Ishikawa (cell line): ENCODE results near the gene PXDN.

ENCODE experiments used
- CEBPB ChIP-seq: IDR thresholded peaks from 2 replicates; pipeline ENCODE4 v1.6.1; 2012
- CREB1 ChIP-seq: IDR thresholded peaks from 2 replicates; pipeline ENCODE4 v1.6.1; 2012; ENCODE audit warnings: low read depth
- EGR1 ChIP-seq: IDR thresholded peaks from 2 replicates; pipeline ENCODE4 v1.6.1; 2012
- EP300 ChIP-seq: IDR thresholded peaks from 2 replicates; pipeline ENCODE4 v1.6.1; 2012; ENCODE audit warnings: borderline replicate concordance
- FOXM1 ChIP-seq: IDR thresholded peaks from 2 replicates; pipeline ENCODE4 v1.6.1; 2012; ENCODE audit warnings: low read depth, borderline replicate concordance
- NFIC ChIP-seq: IDR thresholded peaks from 2 replicates; pipeline ENCODE4 v1.6.1; 2012
- RAD21 ChIP-seq: IDR thresholded peaks from 2 replicates; pipeline ENCODE4 v1.6.1; 2012; ENCODE audit warnings: low read depth
- TAF1 ChIP-seq: IDR thresholded peaks from 2 replicates; pipeline ENCODE4 v1.6.1; 2012; ENCODE audit warnings: low read depth, mild to moderate bottlenecking
- TCF12 ChIP-seq: IDR thresholded peaks from 2 replicates; pipeline ENCODE4 v1.6.1; 2012; ENCODE audit warnings: low read depth
- TEAD4 ChIP-seq: IDR thresholded peaks from 2 replicates; pipeline ENCODE4 v1.6.1; 2012
- YY1 ChIP-seq: IDR thresholded peaks from 2 replicates; pipeline ENCODE4 v1.6.1; 2012; ENCODE audit warnings: low read depth
- ZBTB7A ChIP-seq: IDR thresholded peaks from 2 replicates; pipeline ENCODE4 v1.6.1; 2012; ENCODE audit warnings: low read depth
- TF ChIP-seq, protein P1 (sequence below): IDR thresholded peaks from 2 replicates; pipeline ENCODE4 v1.6.1; 2012
- TF ChIP-seq, protein P2 (sequence below): IDR thresholded peaks from 2 replicates; pipeline ENCODE4 v1.6.1; 2012; ENCODE audit warnings: low read depth, mild to moderate bottlenecking
- TF ChIP-seq, protein P3 (sequence below): IDR thresholded peaks from 2 replicates; pipeline ENCODE4 v1.6.1; 2012

PXDN gene

DNA sequence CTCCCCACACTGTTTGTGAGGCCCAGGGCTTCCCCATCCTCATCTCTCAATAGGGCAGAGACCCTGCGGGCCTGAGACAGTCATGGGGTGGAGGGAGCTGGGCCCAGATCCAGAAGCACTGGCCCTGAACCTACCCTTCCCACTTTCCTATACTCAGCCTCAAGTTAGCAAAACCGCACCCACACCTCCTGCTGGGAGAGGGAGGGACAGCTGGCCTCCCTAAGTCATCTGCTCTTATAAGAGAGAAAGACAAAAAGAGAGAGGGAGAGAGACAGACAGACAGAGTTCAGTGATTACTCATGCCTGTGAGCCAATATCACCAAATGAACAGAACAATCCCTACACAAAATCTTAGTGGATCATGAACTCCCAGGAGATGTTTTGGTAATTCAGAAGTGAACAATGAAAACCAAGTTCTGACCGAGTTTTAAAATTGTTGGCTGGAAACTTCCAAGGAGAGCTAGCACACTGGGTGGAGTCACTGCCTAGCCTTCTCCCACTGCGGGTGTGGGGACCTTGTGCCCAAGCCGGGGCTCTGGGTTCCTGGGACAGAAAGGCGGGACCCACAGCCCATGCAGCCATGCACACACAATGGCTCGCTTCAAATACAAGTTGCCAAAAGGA, 130.5 kb downstream of the PXDN start:
- TF ChIP-seq EGR1 (no peak), ZBTB7A (peak; percentile 44; the same call in 1 of the 2 replicates), CEBPB (peak; percentile 55; the same call in 1 of the 2 replicates), TAF1 (0 out of 2 replicates have a peak, but pooled peaks have one; percentile 20), RAD21 (no peak; the same call in 1 of the 2 replicates), TCF12 (peak; percentile 99), YY1 (peak; percentile 55; the same call in 1 of the 2 replicates), TEAD4 (peak; percentile 80), EP300 (peak; percentile 99), NFIC (peak; percentile 94), CREB1 (no peak), FOXM1 (peak; percentile 94)
- TF ChIP-seq, protein P1, sequence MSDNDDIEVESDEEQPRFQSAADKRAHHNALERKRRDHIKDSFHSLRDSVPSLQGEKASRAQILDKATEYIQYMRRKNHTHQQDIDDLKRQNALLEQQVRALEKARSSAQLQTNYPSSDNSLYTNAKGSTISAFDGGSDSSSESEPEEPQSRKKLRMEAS: peak; percentile 63
- TF ChIP-seq, protein P2, sequence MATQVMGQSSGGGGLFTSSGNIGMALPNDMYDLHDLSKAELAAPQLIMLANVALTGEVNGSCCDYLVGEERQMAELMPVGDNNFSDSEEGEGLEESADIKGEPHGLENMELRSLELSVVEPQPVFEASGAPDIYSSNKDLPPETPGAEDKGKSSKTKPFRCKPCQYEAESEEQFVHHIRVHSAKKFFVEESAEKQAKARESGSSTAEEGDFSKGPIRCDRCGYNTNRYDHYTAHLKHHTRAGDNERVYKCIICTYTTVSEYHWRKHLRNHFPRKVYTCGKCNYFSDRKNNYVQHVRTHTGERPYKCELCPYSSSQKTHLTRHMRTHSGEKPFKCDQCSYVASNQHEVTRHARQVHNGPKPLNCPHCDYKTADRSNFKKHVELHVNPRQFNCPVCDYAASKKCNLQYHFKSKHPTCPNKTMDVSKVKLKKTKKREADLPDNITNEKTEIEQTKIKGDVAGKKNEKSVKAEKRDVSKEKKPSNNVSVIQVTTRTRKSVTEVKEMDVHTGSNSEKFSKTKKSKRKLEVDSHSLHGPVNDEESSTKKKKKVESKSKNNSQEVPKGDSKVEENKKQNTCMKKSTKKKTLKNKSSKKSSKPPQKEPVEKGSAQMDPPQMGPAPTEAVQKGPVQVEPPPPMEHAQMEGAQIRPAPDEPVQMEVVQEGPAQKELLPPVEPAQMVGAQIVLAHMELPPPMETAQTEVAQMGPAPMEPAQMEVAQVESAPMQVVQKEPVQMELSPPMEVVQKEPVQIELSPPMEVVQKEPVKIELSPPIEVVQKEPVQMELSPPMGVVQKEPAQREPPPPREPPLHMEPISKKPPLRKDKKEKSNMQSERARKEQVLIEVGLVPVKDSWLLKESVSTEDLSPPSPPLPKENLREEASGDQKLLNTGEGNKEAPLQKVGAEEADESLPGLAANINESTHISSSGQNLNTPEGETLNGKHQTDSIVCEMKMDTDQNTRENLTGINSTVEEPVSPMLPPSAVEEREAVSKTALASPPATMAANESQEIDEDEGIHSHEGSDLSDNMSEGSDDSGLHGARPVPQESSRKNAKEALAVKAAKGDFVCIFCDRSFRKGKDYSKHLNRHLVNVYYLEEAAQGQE: no peak
- TF ChIP-seq, protein P3, sequence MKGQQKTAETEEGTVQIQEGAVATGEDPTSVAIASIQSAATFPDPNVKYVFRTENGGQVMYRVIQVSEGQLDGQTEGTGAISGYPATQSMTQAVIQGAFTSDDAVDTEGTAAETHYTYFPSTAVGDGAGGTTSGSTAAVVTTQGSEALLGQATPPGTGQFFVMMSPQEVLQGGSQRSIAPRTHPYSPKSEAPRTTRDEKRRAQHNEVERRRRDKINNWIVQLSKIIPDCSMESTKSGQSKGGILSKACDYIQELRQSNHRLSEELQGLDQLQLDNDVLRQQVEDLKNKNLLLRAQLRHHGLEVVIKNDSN: peak; percentile 52; the same call in 1 of the 2 replicates

DNA sequence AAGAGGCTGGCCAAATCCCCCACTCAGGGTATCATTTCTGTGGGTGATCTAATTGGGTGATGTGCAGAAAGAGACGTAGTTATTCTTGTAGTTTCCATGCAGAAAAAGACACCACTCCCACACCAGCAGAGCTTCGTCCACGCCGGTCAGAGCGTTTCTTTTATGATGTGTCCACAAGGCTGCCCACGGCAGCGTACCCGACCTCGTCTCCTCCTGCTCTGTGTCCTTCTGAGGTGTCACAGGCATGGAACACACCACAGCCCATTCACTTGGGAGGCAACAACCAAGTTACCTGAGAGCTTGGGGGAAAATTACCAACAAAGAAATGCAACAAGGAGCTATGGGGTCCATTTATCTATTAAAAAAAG, 131.3 kb downstream of the PXDN start:
- TF ChIP-seq, protein P3: no peak
- TF ChIP-seq FOXM1: no peak
- TF ChIP-seq CREB1: no peak
- no peak for TF ChIP-seq NFIC
- TF ChIP-seq, protein P2: no peak
- TF ChIP-seq, protein P1: no peak
- no peak for TF ChIP-seq TCF12
- no peak for TF ChIP-seq EP300
- TF ChIP-seq TEAD4: no peak
- no peak for TF ChIP-seq ZBTB7A
- TF ChIP-seq EGR1: no peak
- no peak for TF ChIP-seq TAF1
- no peak for TF ChIP-seq RAD21
- TF ChIP-seq YY1: no peak
- TF ChIP-seq CEBPB: no peak

DNA sequence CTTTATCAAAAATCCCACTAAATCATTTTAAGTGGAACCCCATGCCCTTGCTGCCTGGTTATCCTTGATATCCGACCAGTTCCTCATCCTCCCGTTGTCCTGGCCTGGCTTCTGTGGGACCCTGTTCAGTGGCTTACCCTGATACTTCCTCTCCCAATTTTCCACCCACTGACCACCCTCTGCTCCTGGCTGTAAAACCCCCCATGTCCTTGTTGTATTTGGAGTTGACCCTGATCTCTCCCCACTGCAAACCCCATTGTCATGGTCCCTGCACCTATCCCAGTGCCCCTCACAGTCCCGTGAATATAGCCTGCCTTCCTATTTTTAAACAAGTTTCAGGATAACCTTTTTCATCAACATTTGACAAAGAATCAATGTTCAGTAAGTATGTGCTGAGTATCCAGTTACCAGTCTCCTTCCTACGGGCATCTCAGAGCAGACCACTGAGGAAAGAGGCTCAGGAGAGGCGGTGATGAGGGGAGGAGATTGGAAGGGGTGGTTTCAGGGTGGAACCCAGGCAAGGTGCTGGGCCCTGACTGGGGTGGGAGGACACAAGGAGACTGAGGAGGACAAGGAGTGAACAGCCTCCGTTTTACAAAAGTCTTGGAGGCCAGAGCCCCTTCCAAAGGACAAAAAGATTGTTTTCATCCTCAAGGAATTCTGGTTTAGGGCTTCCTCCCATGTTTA, 131.8 kb downstream of the PXDN start:
- no peak for TF ChIP-seq CEBPB
- TF ChIP-seq ZBTB7A: no peak
- no peak for TF ChIP-seq TCF12
- TF ChIP-seq, protein P2: no peak
- no peak for TF ChIP-seq NFIC
- no peak for TF ChIP-seq YY1
- no peak for TF ChIP-seq TAF1
- TF ChIP-seq FOXM1: no peak
- TF ChIP-seq, protein P1: no peak
- TF ChIP-seq EP300: no peak
- no peak for TF ChIP-seq EGR1
- TF ChIP-seq, protein P3: no peak
- TF ChIP-seq TEAD4: no peak
- no peak for TF ChIP-seq CREB1
- no peak for TF ChIP-seq RAD21
